CD8-positive, alpha-beta memory T cell (primary cell): ENCODE measurements around the gene ANKRD44. TPM values are rescaled to one million over a fixed set of nuclear protein-coding genes. Genes with fewer than 3 reads are reported as not detected.
A peak's percentile ranks its signal among the peaks of the same experiment; 100 is the strongest.

Experiments used
- CTCF ChIA-PET: fragments of 350-600 bp; sonication (Branson Sonifier 250); formaldehyde crosslinking; loops from one replicate; lab custom pipeline; 2021; ENCODE audit warnings: antibody characterized with exemption; lab: Charles Lee
- POLR2A ChIA-PET: fragments of 350-600 bp; sonication (Branson Sonifier 250); formaldehyde crosslinking; loops from one replicate; lab custom pipeline; 2021; ENCODE audit warnings: antibody characterized with exemption; lab: Charles Lee
- DNase-seq, 5 donors: peaks; one replicate each; pipeline versions ENCODE4 v3.0.0 to v3.0.0-alpha.2; 2020 to 2022; ENCODE audit warnings: mixed read lengths in 1 of 5
- H3K27ac ChIP-seq: one replicate; pipeline ENCODE4 v1.7.0; 2013; ENCODE audit warnings: low read depth, mild to moderate bottlenecking, low read length, moderate library complexity
- H3K27me3 ChIP-seq: 2 replicates; pipeline ENCODE4 v1.7.0; 2013; ENCODE audit warnings: low read length, mild to moderate bottlenecking; ENCODE audit not compliant: insufficient read depth, poor library complexity, severe bottlenecking
- H3K36me3 ChIP-seq: 2 replicates; pipeline ENCODE4 v1.7.0; 2013; ENCODE audit warnings: mild to moderate bottlenecking, low read length, moderate library complexity; ENCODE audit not compliant: insufficient read depth
- H3K4me1 ChIP-seq: 2 replicates; pipeline ENCODE4 v1.7.0; 2013; ENCODE audit warnings: mild to moderate bottlenecking, low read length, moderate library complexity; ENCODE audit not compliant: insufficient read depth
- H3K4me3 ChIP-seq: 2 replicates; pipeline ENCODE4 v1.7.0; 2013; ENCODE audit warnings: mild to moderate bottlenecking, low read length
- H3K9me3 ChIP-seq: 2 replicates; pipeline ENCODE4 v1.7.0; 2013; ENCODE audit warnings: mild to moderate bottlenecking, low read length
- H3K27ac Mint-ChIP-seq, 8 donors: one replicate each; pipeline ENCODE4 v1.8.0; 2020 to 2021; ENCODE audit warnings: mixed read lengths in 8 of 8, mild to moderate bottlenecking in 6 of 8, inconsistent platforms in 3 of 8, moderate library complexity in 3 of 8
- H3K27me3 Mint-ChIP-seq, 2 donors: one replicate each; pipeline ENCODE4 v1.8.0; 2020 to 2021; ENCODE audit warnings: mixed read lengths in 2 of 2, mild to moderate bottlenecking in 1 of 2, moderate library complexity in 1 of 2
- H3K36me3 Mint-ChIP-seq, 3 donors: one replicate each; pipeline ENCODE4 v1.8.0; 2020 to 2021; ENCODE audit warnings: mixed read lengths in 3 of 3, inconsistent platforms in 1 of 3, mild to moderate bottlenecking in 1 of 3
- H3K4me1 Mint-ChIP-seq, 3 donors: one replicate each; pipeline ENCODE4 v1.8.0; 2020 to 2021; ENCODE audit warnings: mixed read lengths in 3 of 3, inconsistent platforms in 1 of 3, mild to moderate bottlenecking in 1 of 3
- H3K4me3 Mint-ChIP-seq, 7 donors: one replicate each; pipeline ENCODE4 v1.8.0; 2020 to 2021; ENCODE audit warnings: mixed read lengths in 7 of 7, mild to moderate bottlenecking in 6 of 7, moderate library complexity in 4 of 7, inconsistent platforms in 2 of 7
- H3K9me3 Mint-ChIP-seq, 5 donors: one replicate each; pipeline ENCODE4 v1.8.0; 2020 to 2022; ENCODE audit warnings: mixed read lengths in 5 of 5, mild to moderate bottlenecking in 3 of 5, moderate library complexity in 2 of 5, inconsistent platforms in 1 of 5
- polyA plus RNA-seq: library from polyadenylated mRNA; unstranded; fragments of 300-500 nt; fragmentation: Illumina TruSeq; gene quantifications from one replicate; pipeline ENCODE4 v1.2.3, GENCODE V29; 2021
- total RNA-seq, 2 experiments: library from RNA; stranded (reverse); gene quantifications; one replicate each; pipeline ENCODE4 v1.2.3, GENCODE V29; 2021

Gene ANKRD44
- total and polyA plus RNA-seq, 3 experiments from 2014 or later = 90.1 to 150 (median 142) TPM

DNA sequence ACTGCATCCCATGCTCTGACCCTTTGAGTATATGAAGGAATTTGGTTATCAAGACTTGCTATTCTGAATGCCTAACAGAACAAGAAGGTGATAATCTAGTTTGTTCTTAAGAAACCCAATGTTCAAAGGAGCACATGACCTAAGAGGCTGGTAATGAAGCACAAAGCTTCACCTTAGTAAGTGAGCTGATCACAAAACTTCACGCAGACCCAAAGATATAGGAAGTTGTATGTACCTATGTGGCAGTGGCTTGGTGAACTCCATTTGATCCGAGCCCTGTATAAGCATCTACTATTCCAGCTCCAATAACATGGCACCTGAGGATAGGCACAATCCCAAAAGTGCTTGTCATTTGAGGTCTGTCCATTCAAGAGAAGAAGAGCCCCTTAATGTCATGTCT, 78.6 kb downstream of the ANKRD44 start:
- Mint-ChIP-seq H3K27ac (peak overlapping the region; percentile 35 to 85 (median 72)), H3K9me3 (no peaks in the 10 kb centered on the region), H3K4me1 (peaks cover 91 to 100% (median 99%) of the 10 kb centered on the region in 3 donors), H3K4me3 (peak overlapping the region in 5 of 7 donors; percentile 22 to 81 (median 57)), H3K36me3 (peaks cover 0 to 16% (median 6%) of the 10 kb centered on the region in 3 donors), H3K27me3 (no peaks in the 10 kb centered on the region)
- H3K36me3 ChIP-seq = no peaks in the 10 kb centered on the region
- no peak overlapping the region for H3K27ac ChIP-seq
- CTCF ChIA-PET = interaction anchor here (1.2 to 1.4 kb wide), 2 partner anchors 26 to 35 kb away, joined by 4 to 5 read pairs; no protein-coding TSS in a partner anchor
- DNase-seq = peak in 1 of 5 donors; percentile 49
- H3K9me3 ChIP-seq = no peaks in the 10 kb centered on the region
- H3K4me1 ChIP-seq = peaks cover 96% of the 10 kb centered on the region
- no peak overlapping the region for H3K4me3 ChIP-seq
- POLR2A ChIA-PET = interaction anchor here (1.4 to 1.8 kb wide), 2 partner anchors 13 to 34 kb away, joined by 3 to 6 read pairs; no protein-coding TSS in a partner anchor
- H3K27me3 ChIP-seq = no peaks in the 10 kb centered on the region

DNA sequence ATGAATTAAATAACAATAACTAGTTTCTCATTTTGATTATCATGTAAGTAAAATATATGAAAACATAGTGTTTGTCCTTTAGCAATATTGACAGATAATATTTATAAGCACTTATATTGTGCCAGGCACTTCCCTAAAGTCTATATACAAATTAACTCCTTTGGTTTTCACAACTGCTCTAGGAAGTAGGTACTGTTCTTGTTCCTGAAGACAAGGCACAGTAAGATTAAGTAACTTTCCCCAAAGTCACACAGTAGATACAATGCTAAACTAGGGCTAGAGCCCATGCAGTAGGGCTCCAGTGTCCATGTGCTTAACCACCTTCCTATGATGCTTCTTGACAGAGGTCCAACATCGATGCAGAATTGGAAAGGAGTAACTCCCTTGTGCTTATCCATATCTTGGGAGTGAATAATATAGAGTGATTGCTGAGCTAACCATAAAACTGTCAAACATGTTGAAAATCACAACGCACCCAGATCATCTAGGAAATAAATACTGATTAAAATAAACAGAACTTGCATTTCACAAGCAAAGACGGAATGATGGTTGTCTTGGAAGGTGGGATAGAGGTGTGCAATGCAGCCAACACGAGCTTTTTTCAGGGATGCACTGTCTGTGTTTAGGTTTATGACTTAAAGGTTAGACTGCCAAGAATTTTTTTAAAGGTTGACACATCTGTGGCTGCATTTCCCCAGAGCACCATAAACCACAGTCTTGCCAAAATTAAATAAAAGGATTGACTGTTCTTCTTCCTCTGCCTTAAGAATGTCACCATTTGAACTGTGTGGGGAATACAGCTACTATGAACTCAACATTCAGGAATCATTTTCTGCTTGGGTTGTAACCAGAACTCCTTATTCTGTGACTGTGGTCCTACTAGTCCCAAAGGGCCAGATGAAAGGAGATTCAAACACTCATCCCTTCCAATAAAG, 80.8 kb downstream of the ANKRD44 start:
- peaks cover 88 to 98% (median 97%) of the 10 kb centered on the region in 3 donors for H3K4me1 Mint-ChIP-seq
- Histone ChIP-seq H3K36me3 (no peaks in the 10 kb centered on the region), H3K4me1 (peaks cover 91% of the 10 kb centered on the region), H3K4me3 (no peak overlapping the region), H3K27ac (no peak overlapping the region), H3K9me3 (no peaks in the 10 kb centered on the region), H3K27me3 (no peaks in the 10 kb centered on the region)
- no peak for DNase-seq
- no peaks in the 10 kb centered on the region for H3K9me3 Mint-ChIP-seq
- H3K27ac Mint-ChIP-seq = peak overlapping the region; percentile 38 to 86 (median 52)
- ChIA-PET CTCF (interaction anchor here (0.9 to 1.5 kb wide), 4 partner anchors 9 to 24 kb away, joined by 3 to 6 read pairs (median 3); no protein-coding TSS in a partner anchor), POLR2A (interaction anchor here (0.5 kb wide), 1 partner anchor 78 kb away, joined by 5 read pairs; no protein-coding TSS in a partner anchor)
- no peaks in the 10 kb centered on the region for H3K27me3 Mint-ChIP-seq
- peak overlapping the region in 5 of 7 donors; percentile 1 to 36 (median 24) for H3K4me3 Mint-ChIP-seq
- peaks cover 0 to 16% (median 10%) of the 10 kb centered on the region in 3 donors for H3K36me3 Mint-ChIP-seq

DNA sequence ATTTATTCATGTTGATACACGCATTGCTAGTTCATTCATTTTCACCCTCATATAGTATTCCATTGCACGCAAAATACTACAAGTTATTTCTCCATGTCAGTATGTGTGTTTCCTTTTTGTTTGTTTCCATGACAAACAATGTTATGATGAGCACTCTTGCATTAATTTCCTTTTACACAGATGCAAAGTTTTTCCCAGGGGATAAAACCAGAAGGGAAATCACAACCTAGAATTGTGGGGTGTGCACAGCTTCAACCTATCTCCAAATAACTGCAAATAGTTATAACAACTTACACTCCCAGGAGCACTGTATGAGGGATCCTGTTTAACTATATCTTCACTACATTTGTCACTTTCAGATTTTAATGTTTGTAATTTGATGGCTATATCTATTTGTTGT, 87.1 kb downstream of the ANKRD44 start:
- peak overlapping the region in 5 of 8 donors; percentile 37 to 86 (median 46) for H3K27ac Mint-ChIP-seq
- peaks cover 70 to 89% (median 89%) of the 10 kb centered on the region in 3 donors for H3K4me1 Mint-ChIP-seq

DNA sequence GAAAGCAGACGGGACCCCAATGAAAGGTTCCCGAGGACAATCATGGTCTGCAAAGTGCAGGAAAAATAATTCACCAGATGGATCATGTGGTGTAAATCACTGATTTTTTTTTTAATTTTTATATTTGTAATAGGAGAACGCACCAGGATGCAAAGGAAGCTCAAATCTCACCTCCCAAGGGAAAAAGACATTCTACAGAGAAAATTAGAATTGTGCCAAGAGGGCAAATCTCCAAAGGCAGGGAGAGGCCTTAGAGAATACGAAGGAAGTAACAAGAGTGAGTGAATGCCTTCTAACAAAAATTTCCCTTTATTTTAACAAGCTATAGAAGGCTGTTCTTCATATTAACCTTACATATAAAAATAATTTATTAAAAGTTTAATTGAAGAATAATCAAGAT, 90.9 kb downstream of the ANKRD44 start:
- Mint-ChIP-seq H3K27ac (peak overlapping the region in 5 of 8 donors; percentile 19 to 56 (median 49)), H3K9me3 (no peaks in the 10 kb centered on the region), H3K36me3 (peaks cover 4 to 32% (median 5%) of the 10 kb centered on the region in 3 donors), H3K4me3 (no peak overlapping the region), H3K27me3 (no peaks in the 10 kb centered on the region), H3K4me1 (peaks cover 74 to 92% (median 91%) of the 10 kb centered on the region in 3 donors)
- Histone ChIP-seq H3K4me1 (peaks cover 72% of the 10 kb centered on the region), H3K36me3 (no peaks in the 10 kb centered on the region), H3K27ac (no peak overlapping the region), H3K4me3 (no peak overlapping the region), H3K27me3 (no peaks in the 10 kb centered on the region), H3K9me3 (no peaks in the 10 kb centered on the region)
- ChIA-PET POLR2A (interaction anchor here (0.8 kb wide), 1 partner anchor 16 kb away, joined by 16 read pairs; no protein-coding TSS in a partner anchor), CTCF (interaction anchor here (1.1 to 2.1 kb wide), 3 partner anchors 11 to 36 kb away, joined by 3 to 6 read pairs (median 3); no protein-coding TSS in a partner anchor)
- DNase-seq = no peak

More for the DNA sequence above, 87.1 kb downstream of the ANKRD44 start:
- Mint-ChIP-seq H3K9me3 (no peaks in the 10 kb centered on the region), H3K36me3 (peaks cover 0 to 27% (median 11%) of the 10 kb centered on the region in 3 donors), H3K4me3 (no peak overlapping the region), H3K27me3 (no peaks in the 10 kb centered on the region)
- no peak for DNase-seq
- ChIA-PET POLR2A (no interaction called here), CTCF (no interaction called here)
- Histone ChIP-seq H3K4me1 (peaks cover 65% of the 10 kb centered on the region), H3K36me3 (no peaks in the 10 kb centered on the region), H3K27ac (no peak overlapping the region), H3K27me3 (no peaks in the 10 kb centered on the region), H3K9me3 (no peaks in the 10 kb centered on the region), H3K4me3 (no peak overlapping the region)

DNA sequence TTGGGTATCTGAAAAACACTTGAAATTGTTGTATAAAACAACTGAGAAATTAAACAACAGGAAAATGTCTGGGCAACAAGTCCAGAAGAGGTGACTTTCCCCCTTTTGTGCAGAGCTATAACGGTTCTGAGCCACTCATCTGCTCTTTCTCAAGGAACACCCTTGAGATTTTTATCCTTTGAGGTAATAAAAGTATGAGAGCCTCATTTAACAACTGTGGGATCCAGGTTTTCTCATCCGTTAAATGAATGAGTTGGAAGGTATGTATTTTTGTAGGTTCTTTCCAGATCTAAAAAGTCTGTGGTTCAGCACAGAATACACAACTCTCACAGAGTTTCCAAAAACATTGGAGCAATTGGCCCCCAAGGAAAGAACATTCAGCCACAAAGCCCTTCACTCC, 93.0 kb downstream of the ANKRD44 start:
- POLR2A ChIA-PET = no interaction called here

DNA sequence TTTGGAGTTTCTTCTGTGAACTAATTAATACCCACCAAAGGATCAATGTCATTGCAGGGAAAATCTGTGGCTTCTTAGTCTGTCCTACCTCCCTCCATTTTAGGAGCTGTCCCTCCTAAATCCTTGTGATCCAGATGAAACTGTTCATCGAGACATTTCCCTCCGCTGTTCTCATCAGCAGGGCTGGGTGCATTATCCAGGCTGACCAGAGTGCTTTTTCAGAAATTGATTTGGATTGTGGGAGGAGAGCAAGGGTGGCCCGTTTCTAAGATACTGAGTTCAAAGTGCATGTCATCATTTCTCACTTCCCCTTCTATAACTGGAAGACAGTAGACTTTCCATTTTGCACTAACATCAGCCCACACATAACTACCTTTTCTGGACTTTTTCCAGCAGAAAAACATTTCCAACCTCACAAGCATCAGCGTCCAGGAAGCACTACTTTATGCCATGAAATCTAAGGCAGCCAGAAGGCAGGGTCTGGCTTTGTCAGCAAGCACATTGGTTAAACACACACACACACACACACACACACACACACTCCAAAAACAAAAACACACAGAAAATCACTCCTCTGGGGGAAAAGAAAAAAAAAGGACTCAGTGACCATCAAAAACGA, 94.1 kb downstream of the ANKRD44 start:
- DNase-seq = no peak
- Histone ChIP-seq H3K9me3 (no peaks in the 10 kb centered on the region), H3K4me3 (peak overlapping the region; percentile 28), H3K27me3 (no peaks in the 10 kb centered on the region), H3K36me3 (no peaks in the 10 kb centered on the region), H3K4me1 (peaks cover 83% of the 10 kb centered on the region), H3K27ac (no peak overlapping the region)
- Mint-ChIP-seq H3K36me3 (peaks cover 3 to 22% (median 4%) of the 10 kb centered on the region in 3 donors), H3K4me3 (peak overlapping the region; percentile 29 to 76 (median 68)), H3K9me3 (peaks cover 0 to 2% (median 0%) of the 10 kb centered on the region in 5 donors), H3K27ac (peak overlapping the region; percentile 74 to 99 (median 94)), H3K4me1 (peaks cover 79 to 93% (median 91%) of the 10 kb centered on the region in 3 donors), H3K27me3 (no peaks in the 10 kb centered on the region)
- ChIA-PET POLR2A (interaction anchor here (0.6 kb wide), 1 partner anchor 12 kb away, joined by 3 read pairs; no protein-coding TSS in a partner anchor), CTCF (interaction anchor here (0.6 to 1.6 kb wide), 4 partner anchors 9 to 26 kb away, joined by 3 to 5 read pairs (median 3); no protein-coding TSS in a partner anchor)

More for the DNA sequence above, 93.0 kb downstream of the ANKRD44 start:
- no peaks in the 10 kb centered on the region for H3K27me3 ChIP-seq
- no peaks in the 10 kb centered on the region for H3K36me3 ChIP-seq
- no peak overlapping the region for H3K4me3 ChIP-seq
- Mint-ChIP-seq H3K4me1 (peaks cover 80 to 93% (median 91%) of the 10 kb centered on the region in 3 donors), H3K4me3 (peak overlapping the region; percentile 29 to 76 (median 68)), H3K9me3 (no peaks in the 10 kb centered on the region), H3K27me3 (no peaks in the 10 kb centered on the region), H3K27ac (peak overlapping the region; percentile 68 to 99 (median 94)), H3K36me3 (peaks cover 3 to 28% (median 4%) of the 10 kb centered on the region in 3 donors)
- peaks cover 82% of the 10 kb centered on the region for H3K4me1 ChIP-seq
- H3K9me3 ChIP-seq = no peaks in the 10 kb centered on the region
- no peak for DNase-seq
- CTCF ChIA-PET = interaction anchor here (1.1 kb wide), 1 partner anchor 10 kb away, joined by 3 read pairs; no protein-coding TSS in a partner anchor
- no peak overlapping the region for H3K27ac ChIP-seq

DNA sequence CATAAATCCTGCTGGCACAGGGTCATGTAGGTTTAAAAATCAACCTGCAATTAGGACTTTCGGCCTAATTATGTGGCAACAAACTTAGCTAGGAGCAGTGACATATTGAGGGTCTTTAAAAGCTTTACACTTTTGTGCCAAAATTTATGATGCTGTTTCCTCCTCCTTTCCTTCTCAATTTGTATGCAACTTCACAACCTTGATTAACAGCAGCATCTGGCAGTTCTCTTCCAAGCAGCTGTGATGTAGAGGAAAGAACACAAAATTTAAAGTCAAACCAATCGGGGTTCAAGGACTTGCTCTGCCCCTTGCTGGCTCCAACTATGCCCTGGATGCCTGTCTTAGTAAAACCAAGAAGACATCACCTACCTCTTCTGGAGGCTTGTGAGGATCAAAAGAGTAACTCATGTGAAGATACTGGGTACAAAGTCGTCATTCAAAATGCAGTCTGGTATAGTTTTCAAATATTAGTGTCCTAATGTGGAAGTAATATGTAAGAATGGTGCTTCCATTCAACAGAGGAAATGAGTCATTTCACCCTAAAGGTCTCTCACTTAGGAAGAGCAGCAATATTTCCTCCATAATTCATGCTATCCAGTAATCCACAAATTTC, 94.7 kb downstream of the ANKRD44 start:
- Histone ChIP-seq H3K27me3 (no peaks in the 10 kb centered on the region), H3K4me1 (peaks cover 88% of the 10 kb centered on the region), H3K27ac (no peak overlapping the region), H3K36me3 (no peaks in the 10 kb centered on the region), H3K4me3 (peak overlapping the region; percentile 10), H3K9me3 (no peaks in the 10 kb centered on the region)
- ChIA-PET CTCF (interaction anchor here (1.3 to 1.6 kb wide), 2 partner anchors 10 to 25 kb away, joined by 3 to 5 read pairs; no protein-coding TSS in a partner anchor), POLR2A (interaction anchor here (0.6 kb wide), 1 partner anchor 75 kb away, joined by 3 read pairs; no protein-coding TSS in a partner anchor)
- Mint-ChIP-seq H3K4me1 (peaks cover 84 to 95% (median 95%) of the 10 kb centered on the region in 3 donors), H3K27me3 (no peaks in the 10 kb centered on the region), H3K36me3 (peaks cover 3 to 22% (median 4%) of the 10 kb centered on the region in 3 donors), H3K27ac (peak overlapping the region; percentile 74 to 99 (median 94)), H3K4me3 (peak overlapping the region; percentile 29 to 76 (median 68)), H3K9me3 (peaks cover 0 to 2% (median 0%) of the 10 kb centered on the region in 5 donors)
- DNase-seq = no peak
